Stimulated activated CD8-positive, alpha-beta memory T cell treated with anti-CD3 and anti-CD28 coated beads, Interleukin-7, amount 100 ng/mL, for 24 hours (primary cell): ENCODE results near the gene EHMT1.

Experiments used
- DNase-seq: peaks from one replicate; pipeline ENCODE4 v3.0.0-alpha.2; 2020; ENCODE audit warnings: low read depth

Gene EHMT1

GRCh38 chr9:137741330-137741729 lies 122.5 kb downstream of the EHMT1 start:
- DNase-seq: no peak

DNA sequence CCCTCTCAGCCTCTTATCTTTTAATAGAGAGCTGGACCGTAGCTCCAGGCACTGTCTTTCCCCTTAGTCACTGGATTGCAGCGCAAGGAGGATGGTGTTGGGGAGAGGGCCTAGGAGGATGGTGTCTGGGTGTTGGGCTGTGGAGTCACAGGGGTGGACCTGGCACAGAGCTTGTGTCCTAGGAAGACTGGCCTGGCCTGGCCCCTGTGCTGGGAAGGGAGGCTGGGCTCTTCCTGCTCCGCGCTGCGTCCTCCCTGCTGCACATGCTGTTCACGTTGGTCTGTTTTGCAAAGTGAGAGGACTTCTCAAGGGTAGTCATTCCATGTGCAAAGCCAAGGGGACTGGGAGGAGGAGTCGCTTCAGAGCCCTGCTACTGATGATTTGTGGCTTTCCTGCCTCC lies 123.9 kb downstream of the EHMT1 start:
- DNase-seq: no peak

GRCh38 chr9:137743695-137744094 lies 124.9 kb downstream of the EHMT1 start:
- DNase-seq: no peak

GRCh38 chr9:137744632-137745183 lies 125.9 kb downstream of the EHMT1 start:
- DNase-seq: no peak

GRCh38 chr9:137745541-137745991 lies 126.8 kb downstream of the EHMT1 start:
- DNase-seq: no peak

DNA sequence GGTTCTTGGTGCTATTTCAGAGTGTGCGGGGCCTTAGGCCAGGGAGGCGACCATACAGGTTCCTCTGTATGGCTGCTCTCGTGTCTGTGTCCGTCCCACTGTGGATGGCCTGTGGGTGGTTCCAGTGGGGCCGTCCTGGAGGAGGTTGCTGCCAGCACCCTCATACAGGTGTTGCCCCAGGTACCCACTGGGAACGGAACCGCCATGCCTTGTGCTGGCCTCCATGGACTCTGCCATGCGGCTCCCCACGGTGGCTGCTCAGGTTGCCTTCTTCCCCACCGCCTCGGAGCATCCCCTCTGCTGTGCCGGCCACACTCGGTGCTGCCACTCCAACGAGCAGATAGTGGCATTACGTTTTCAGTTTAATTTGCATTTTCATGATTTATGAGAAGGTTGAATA lies 129.5 kb downstream of the EHMT1 start:
- no peak for DNase-seq

DNA sequence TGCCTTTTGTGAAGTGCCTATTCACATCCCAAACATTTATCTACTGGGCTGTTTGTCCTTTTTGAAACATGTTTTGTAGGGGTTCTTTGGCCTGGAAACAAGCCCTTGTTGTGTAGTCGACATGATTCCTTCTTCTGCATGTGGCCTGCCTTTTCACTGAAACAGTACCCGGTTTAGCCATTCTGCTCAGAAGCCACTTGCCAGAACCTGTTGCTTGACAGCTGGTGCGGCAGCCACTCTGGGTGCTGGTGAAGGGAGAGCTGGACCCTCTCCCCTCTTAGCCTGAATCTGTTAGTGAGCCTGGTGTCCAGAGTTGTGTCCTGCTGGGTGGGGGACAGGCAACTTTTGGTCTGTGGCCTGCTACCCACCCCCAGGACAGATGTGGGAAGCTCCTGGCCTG lies 129.9 kb downstream of the EHMT1 start:
- DNase-seq: no peak

DNA sequence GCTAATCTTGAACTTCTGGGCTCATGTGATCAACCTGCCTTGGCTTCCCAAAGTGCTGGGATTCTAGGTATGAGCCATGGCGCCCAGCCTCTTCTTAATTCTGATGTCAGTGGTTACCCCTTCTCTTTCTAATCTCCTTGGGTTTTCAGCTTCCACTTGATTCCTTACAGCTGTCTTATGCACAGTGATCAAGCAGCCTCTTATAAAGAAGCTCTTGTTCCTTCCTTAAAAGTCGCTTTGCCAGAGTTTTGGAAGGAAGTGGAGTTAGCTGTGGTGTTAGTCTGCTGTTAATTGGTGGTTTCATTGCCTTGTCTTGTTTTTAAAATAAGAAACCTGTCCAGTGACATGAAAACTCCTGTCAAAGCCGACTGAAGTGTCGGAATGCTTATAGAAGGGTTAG lies 130.7 kb downstream of the EHMT1 start:
- no peak for DNase-seq

DNA sequence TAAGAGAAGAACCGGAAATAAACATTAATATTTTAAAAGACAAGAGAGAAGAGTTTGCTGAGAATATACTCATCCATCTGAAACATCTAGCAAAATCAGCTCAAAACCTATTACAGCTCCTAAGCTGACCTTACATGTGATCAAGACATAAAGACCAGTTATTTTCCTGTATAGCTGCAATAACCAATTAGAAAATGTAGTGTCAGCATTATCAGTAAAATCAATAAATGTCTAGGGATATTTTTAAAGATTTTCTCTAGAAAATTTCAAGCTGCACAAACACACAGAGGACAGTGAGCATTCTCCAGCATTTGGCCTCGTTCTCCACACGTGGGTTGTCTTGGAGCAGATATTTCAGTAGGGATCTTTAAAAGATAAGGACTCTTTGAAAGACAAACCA lies 131.2 kb downstream of the EHMT1 start:
- DNase-seq: no peak

DNA sequence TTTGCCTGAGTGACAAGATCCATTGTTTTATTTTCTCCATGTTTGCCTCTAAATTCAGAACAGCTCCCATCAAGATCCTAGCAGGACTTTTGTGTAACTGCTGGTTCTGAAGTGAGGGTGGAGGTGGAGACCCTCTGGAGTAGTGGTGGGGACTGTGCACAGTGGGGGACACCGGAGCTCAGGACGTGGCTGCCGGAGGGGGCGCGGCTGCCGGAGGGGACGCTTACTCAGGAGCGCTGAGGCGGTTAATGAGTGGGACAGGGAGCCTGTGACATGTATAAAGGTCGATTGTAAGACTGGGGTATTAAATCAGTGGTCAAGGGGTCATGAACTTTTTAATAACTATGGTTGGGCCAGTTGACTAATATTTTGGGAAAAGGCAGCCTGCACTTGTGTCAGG lies 131.8 kb downstream of the EHMT1 start:
- no peak for DNase-seq

GRCh38 chr9:137751616-137752015 lies 132.8 kb downstream of the EHMT1 start:
- DNase-seq: no peak

- no peak for DNase-seq
Observed at GRCh38 chr9:137752426-137752825, 133.6 kb downstream of the EHMT1 start.

GRCh38 chr9:137753192-137753765 lies 134.5 kb downstream of the EHMT1 start:
- no peak for DNase-seq

DNA sequence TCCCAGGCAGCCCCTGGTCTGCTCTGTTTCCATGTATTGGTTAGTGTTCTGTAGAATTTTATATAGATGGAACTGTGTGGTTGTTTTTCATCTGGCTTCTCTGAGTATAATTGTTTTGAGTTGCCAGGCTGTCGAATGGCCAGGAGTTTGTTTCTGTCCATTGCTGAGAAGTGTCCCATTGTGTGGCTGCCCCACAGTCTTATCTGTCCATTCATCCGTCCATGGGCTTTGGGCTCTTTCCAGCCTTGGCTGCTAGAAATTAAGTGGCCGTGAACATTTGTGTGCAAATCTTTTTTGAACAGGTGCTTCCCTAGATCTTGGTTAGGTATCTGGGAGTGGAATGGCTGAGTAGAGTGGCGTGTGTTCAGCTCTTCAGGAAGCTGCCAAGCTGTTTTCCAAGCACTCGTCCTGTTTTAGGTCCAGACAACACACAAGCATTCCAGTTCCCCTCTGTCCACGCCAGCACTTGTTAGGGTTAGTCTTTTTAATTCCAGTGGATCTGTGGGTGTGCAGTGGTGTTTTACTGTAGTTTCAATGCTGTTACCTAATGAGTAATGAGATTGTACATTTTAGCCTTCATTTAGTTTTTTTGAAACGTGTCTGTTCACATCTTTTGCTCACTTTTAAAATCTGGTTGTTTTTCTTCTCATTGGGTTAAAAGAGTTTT lies 136.6 kb downstream of the EHMT1 start:
- no peak for DNase-seq

DNA sequence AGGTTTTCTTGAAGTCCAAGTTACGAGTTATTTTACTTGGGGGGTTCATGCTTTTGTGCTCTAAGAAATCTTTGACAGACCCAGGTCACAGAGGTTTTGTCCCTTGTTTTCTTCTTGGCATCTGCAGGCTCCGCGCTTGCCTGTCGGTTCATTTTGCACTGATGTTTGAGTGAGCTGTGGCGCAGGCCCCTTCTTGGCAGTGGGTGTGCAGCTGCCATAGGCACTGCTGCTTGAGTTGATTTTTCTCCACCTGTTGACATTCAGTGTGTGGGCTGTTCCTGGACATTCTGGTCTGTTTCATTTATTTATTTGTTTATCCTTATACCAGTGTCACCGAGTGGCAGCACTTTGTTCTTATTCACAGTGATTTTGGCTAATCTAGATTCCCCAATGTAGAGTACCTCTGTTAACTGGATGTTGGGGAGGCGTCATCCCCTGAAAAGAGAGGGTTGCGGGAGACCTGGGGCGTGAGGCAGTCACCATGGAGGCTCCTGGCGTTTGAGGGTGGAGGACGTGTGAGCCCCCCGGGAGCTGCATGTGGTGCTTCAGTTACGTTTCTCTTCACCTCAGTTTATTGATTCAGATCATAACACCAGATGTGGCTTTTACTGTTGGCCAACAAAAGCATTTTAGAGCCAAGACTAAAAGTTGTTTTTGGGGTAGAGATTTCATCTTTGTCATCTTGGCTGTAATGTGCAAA lies 137.4 kb downstream of the EHMT1 start:
- DNase-seq: no peak

- DNase-seq: no peak
Observed at GRCh38 chr9:137757139-137757538, 138.3 kb downstream of the EHMT1 start.

DNA sequence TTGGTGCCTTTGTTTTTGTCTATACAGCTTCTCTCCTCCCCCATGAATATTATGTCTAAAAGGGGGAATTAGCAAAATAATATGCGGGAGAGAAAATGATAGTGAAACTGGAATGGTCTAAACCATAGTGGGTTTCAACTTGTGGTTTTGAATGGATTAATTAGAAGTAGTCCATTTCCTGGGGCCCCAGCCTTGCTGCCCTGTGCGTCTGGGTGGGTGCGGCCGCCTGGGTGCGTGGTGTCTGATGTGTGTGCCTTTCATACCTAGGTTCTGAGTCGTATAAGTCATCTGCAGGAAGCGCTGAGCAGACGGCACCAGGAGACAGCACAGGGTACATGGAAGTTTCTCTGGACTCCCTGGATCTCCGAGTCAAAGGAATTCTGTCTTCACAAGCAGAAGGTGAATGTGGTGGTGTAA lies 138.8 kb downstream of the EHMT1 start:
- DNase-seq: no peak

- DNase-seq: no peak
Observed at GRCh38 chr9:137758067-137758466, 139.3 kb downstream of the EHMT1 start.

GRCh38 chr9:137759117-137759516 lies 140.3 kb downstream of the EHMT1 start:
- no peak for DNase-seq

DNA sequence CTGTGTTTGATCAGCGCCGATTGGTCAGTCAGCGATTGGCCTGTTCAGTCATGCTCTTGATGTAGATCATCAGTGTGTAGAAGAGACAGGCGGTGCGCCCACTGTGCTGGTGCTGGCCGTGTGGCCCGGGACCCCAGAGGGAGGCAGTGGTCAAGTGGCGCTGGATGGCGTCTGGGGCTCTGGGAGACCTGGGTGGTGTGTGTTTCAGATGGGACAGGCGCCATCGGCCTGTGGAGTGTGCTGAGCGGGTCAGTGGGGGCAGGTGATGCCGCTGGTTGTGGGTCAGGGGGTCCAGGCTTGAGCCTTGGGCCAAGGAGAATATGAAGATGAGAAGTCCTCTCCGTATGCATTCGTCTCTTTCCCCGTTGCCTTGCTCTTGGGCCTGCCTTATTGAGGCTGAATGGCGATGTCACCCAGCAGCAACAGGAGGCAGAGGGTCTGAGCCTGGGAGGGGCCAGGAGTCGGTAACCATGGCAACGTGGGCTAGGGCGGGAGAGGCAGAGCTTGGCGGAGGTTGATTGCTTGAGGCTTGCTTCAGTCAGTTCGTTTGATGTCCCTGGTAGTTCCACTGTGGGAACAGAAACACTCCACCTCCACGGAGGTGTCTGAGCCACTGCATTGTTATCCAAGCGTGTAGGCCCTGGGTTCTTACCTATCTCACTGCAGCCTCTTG lies 141.0 kb downstream of the EHMT1 start:
- no peak for DNase-seq

DNA sequence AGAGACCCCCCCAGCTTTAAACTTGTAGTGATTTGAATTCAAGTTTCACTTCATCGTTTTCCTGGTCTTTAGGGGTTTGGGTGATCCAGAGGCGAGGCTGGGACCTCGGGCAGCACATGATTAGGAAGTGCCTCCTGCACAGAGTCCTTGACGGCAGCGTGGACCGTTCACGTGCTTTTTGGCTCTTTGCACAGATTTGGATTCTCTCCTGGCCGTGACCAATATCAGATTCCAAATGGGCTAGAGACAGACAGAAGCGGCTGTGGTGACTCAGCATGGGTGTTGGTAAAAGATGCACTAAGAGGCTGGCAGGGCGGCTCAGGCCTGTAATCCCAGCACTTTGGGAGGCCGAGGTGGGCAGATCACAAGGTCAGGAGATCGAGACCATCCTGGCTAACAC lies 141.6 kb downstream of the EHMT1 start:
- no peak for DNase-seq

DNA sequence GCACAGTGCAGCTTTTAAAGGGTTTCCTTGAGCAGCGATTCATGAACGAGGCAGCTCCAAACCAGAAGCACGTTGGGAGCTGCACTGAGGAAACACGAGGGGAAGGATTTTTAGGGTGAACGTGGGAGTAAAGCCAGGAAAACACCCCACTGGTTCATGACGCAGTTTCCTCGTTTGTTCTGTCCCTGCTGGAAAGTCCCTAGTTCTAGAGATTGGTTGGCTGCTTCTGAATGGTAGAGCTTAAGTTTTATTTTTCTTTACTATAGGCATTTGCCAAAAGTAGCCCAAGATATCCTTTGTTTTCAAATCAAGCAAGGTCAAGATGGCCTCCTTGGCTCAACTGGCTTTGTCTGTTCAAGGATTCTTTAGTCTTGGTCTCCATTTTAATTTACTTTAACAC lies 142.2 kb downstream of the EHMT1 start:
- no peak for DNase-seq

- no peak for DNase-seq
Observed at GRCh38 chr9:137761793-137762192, 143.0 kb downstream of the EHMT1 start.
